ENCODE data around the gene USP6NL.

DNA sequence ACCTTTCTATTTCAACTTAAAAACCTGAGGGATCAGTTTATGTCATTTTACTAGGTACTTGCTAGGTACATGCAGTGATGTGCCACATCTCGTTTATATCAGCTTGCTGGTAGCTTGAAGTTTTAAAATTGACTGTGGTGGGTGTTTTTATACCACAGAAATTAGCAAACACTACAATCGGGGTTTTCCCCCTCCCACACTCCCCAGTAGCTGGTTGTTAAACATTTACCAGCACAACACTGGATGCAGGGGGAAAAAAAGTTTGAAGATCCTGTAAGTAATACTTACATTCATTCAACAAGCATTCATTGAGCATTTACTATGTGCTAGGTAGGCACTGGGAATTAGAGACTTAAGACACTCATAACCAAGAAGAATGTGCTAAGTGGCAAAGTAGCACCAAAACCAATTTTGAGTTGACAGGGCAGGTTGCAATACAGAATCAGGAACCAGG lies 32.6 kb downstream of the USP6NL start:
- TF ChIP-seq, protein P1, sequence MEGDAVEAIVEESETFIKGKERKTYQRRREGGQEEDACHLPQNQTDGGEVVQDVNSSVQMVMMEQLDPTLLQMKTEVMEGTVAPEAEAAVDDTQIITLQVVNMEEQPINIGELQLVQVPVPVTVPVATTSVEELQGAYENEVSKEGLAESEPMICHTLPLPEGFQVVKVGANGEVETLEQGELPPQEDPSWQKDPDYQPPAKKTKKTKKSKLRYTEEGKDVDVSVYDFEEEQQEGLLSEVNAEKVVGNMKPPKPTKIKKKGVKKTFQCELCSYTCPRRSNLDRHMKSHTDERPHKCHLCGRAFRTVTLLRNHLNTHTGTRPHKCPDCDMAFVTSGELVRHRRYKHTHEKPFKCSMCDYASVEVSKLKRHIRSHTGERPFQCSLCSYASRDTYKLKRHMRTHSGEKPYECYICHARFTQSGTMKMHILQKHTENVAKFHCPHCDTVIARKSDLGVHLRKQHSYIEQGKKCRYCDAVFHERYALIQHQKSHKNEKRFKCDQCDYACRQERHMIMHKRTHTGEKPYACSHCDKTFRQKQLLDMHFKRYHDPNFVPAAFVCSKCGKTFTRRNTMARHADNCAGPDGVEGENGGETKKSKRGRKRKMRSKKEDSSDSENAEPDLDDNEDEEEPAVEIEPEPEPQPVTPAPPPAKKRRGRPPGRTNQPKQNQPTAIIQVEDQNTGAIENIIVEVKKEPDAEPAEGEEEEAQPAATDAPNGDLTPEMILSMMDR (conservative IDR thresholded peaks at IDR 0.05): no peak
- TF ChIP-seq EZH2 (IDR thresholded peaks at IDR 0.05; ENCODE audit: low read depth): no peak
